ENCODE results near the gene FMNL1.

Gene FMNL1

GRCh38 chr17:45256114-45256966, 34.7 kb downstream of the FMNL1 start:
- no peak for DNase-seq (ENCODE audit: low read depth in 1 of 2, low spot score in 1 of 2)

- no peak for DNase-seq (ENCODE audit: low read depth in 1 of 2, low spot score in 1 of 2)
These were observed 35.4 kb downstream of the FMNL1 start for GRCh38 chr17:45257115-45257514.

- DNase-seq (ENCODE audit: low read depth in 1 of 2, low spot score in 1 of 2), result no peak
These were observed 37.3 kb downstream of the FMNL1 start for GRCh38 chr17:45258981-45259380.

- no peak for DNase-seq (ENCODE audit: low read depth in 1 of 2, low spot score in 1 of 2)
These were observed 38.6 kb downstream of the FMNL1 start for GRCh38 chr17:45260204-45260783.

GRCh38 chr17:45261577-45262515, 40.2 kb downstream of the FMNL1 start, which contains the start of gene SPATA32:
Gene SPATA32, minus strand, starts transcription at chr17:45262094. Its CDS starts 78 bp downstream, at chr17:45262016.
- DNase-seq (ENCODE audit: low read depth in 1 of 2, low spot score in 1 of 2), result peak; percentile 40 to 50

- no peak for DNase-seq (ENCODE audit: low read depth in 1 of 2, low spot score in 1 of 2)
These were observed 41.1 kb downstream of the FMNL1 start for GRCh38 chr17:45262516-45263476.

GRCh38 chr17:45263477-45263860, 41.8 kb downstream of the FMNL1 start:
- DNase-seq (ENCODE audit: low read depth in 1 of 2, low spot score in 1 of 2), result no peak

GRCh38 chr17:45264430-45264829, 42.7 kb downstream of the FMNL1 start:
- DNase-seq (ENCODE audit: low read depth in 1 of 2, low spot score in 1 of 2), result no peak

GRCh38 chr17:45264988-45265387, 43.3 kb downstream of the FMNL1 start:
- DNase-seq (ENCODE audit: low read depth in 1 of 2, low spot score in 1 of 2), result no peak

GRCh38 chr17:45265821-45266220, 44.1 kb downstream of the FMNL1 start:
- DNase-seq (ENCODE audit: low read depth in 1 of 2, low spot score in 1 of 2), result no peak

- no peak for DNase-seq (ENCODE audit: low read depth in 1 of 2, low spot score in 1 of 2)
These were observed 44.8 kb downstream of the FMNL1 start for GRCh38 chr17:45266372-45266926.

GRCh38 chr17:45267436-45268055, 45.9 kb downstream of the FMNL1 start:
- no peak for DNase-seq (ENCODE audit: low read depth in 1 of 2, low spot score in 1 of 2)

- DNase-seq (ENCODE audit: low read depth in 1 of 2, low spot score in 1 of 2), result no peak
These were observed 48.2 kb downstream of the FMNL1 start for GRCh38 chr17:45269912-45270311.

GRCh38 chr17:45270828-45271418, 49.2 kb downstream of the FMNL1 start:
- no peak for DNase-seq (ENCODE audit: low read depth in 1 of 2, low spot score in 1 of 2)

- no peak for DNase-seq (ENCODE audit: low read depth in 1 of 2, low spot score in 1 of 2)
These were observed 49.9 kb downstream of the FMNL1 start for GRCh38 chr17:45271603-45272002.

- no peak for DNase-seq (ENCODE audit: low read depth in 1 of 2, low spot score in 1 of 2)
These were observed 51.9 kb downstream of the FMNL1 start for GRCh38 chr17:45273551-45273957.

GRCh38 chr17:45274033-45274432, 52.3 kb downstream of the FMNL1 start:
- DNase-seq (ENCODE audit: low read depth in 1 of 2, low spot score in 1 of 2), result no peak

- no peak for DNase-seq (ENCODE audit: low read depth in 1 of 2, low spot score in 1 of 2)
These were observed 54.3 kb downstream of the FMNL1 start for GRCh38 chr17:45276031-45276430.

- peak; percentile 78 to 85 for DNase-seq (ENCODE audit: low read depth in 1 of 2, low spot score in 1 of 2)
These were observed 55.6 kb downstream of the FMNL1 start for GRCh38 chr17:45277216-45277849.
